Sigmoid colon (tissue), 4 donors: ENCODE results near the gene BCL7C.

Experiments used
- EP300 ChIP-seq, 4 donors: sonication (generic); formaldehyde crosslinking; IDR thresholded peaks; one replicate each; pipeline ENCODE4 v1.6.1; 2017; ENCODE audit warnings: antibody characterized with exemption in 4 of 4
- POLR2A ChIP-seq, 2 donors: fragments of 450-650 bp; IDR thresholded peaks; one replicate each; pipeline ENCODE4 v1.6.1; 2016; ENCODE audit warnings: antibody characterized with exemption in 2 of 2, mild to moderate bottlenecking in 2 of 2, moderate library complexity in 2 of 2

DNA sequence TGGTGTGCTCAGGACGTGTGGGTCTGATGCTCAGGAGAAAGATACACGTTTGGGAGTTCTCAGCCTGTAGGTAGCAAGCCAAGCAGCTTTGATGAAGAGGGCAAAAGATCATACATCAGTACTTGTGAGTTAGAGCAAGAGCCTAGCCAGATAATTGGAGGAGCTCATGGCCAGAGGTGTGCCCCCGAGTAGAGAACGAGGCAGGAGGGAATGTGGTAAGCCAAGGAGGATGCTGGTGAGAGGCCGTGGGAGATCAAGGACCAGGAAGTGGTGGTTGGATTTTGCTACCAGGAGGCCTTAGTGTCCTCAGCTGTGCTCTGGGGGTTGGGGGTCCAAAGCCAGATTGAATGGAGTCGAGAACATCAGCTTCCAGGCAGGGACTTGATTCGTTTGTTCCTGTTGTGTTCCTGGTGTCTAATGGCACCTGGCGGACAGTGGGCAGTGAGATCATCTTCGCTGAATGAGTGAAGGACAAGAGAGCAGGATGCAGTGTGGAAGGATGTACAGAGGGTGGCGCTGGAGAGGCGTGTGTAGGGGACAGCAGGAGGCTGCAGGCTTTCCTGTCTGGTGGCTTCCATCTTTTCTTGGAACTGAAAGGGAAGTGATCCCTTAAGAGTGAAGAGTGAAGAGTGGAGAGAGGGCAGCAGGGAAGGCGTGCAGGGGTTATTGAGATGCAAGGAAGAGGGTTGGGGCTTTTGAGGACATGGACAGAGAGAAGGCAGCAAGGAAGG, 41.1 kb upstream of the BCL7C start:
- TF ChIP-seq EP300 (IDR thresholded peaks at IDR 0.05): no peak
- TF ChIP-seq POLR2A (IDR thresholded peaks at IDR 0.05): no peak
